ENCODE data around the gene KCNIP3.

The KCNIP3 gene

DNA sequence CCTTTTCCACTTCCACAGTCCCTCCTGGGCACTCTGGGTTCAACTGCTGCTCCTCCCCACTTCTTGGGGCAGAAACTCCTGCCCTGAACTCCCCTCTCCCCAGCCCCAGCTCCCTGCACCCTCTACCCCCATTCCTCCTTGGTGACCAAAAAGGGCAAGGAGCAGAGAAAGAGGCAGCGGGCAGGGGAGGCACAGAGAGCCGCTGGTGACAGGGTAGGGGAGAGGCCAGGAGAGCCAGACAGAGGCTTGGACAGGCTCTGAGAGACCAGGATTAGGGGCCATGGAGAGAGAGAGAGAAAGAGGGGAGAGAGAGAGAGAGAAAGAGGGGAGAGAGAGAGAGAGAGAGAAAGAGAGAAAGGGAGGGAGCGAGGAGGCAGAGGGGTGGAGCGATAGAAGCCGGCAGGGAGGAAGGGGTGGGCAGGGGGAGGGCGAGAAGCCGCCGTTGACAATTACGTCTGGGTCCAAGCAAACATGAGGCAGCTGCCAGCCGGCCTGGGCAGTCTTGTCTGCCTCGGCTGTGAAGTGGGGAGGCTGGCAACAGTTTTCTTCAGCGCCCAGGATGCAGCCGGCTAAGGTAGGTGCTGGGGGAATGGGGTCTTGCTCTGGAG lies at the start of gene KCNIP3:
TSS of gene KCNIP3 (plus strand) at position 468 of the 608 bp plus-strand sequence. CDS start at position 560, 92 bp downstream.
- Histone ChIP-seq H3K27me3 (ENCODE audit: low read depth, low read length) (no peaks in the 10 kb centered on the region), H2AFZ (ENCODE audit: low read depth, low read length) (no peak within 1 kb of the TSS), H3K36me3 (replicated peaks; ENCODE audit: low read depth, low read length) (no peaks in the 10 kb centered on the region), H3K9ac (ENCODE audit: low read length) (no peak within 1 kb of the TSS), H3K4me2 (ENCODE audit: low read length) (no peak within 1 kb of the TSS), H4K20me1 (ENCODE audit: insufficient read depth, low read length) (no peaks in the 10 kb centered on the region), H3K79me2 (ENCODE audit: low read length) (no peaks in the 10 kb centered on the region), H3K27ac (ENCODE audit: low read length) (no peak within 1 kb of the TSS), H3K4me1 (ENCODE audit: low read length) (peaks cover 14% of the 10 kb centered on the region), H3K4me3 (ENCODE audit: low read length) (no peak within 1 kb of the TSS), H3K9me3 (ENCODE audit: insufficient read depth, low read length) (no peaks in the 10 kb centered on the region)
- TF ChIP-seq EZH2phosphoT487 (IDR thresholded peaks at IDR 0.05; ENCODE audit: low read depth) = no peak
- TF ChIP-seq, protein P1, sequence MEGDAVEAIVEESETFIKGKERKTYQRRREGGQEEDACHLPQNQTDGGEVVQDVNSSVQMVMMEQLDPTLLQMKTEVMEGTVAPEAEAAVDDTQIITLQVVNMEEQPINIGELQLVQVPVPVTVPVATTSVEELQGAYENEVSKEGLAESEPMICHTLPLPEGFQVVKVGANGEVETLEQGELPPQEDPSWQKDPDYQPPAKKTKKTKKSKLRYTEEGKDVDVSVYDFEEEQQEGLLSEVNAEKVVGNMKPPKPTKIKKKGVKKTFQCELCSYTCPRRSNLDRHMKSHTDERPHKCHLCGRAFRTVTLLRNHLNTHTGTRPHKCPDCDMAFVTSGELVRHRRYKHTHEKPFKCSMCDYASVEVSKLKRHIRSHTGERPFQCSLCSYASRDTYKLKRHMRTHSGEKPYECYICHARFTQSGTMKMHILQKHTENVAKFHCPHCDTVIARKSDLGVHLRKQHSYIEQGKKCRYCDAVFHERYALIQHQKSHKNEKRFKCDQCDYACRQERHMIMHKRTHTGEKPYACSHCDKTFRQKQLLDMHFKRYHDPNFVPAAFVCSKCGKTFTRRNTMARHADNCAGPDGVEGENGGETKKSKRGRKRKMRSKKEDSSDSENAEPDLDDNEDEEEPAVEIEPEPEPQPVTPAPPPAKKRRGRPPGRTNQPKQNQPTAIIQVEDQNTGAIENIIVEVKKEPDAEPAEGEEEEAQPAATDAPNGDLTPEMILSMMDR (IDR thresholded peaks at IDR 0.05; ENCODE audit: low read depth, low read length) = no peak

DNA sequence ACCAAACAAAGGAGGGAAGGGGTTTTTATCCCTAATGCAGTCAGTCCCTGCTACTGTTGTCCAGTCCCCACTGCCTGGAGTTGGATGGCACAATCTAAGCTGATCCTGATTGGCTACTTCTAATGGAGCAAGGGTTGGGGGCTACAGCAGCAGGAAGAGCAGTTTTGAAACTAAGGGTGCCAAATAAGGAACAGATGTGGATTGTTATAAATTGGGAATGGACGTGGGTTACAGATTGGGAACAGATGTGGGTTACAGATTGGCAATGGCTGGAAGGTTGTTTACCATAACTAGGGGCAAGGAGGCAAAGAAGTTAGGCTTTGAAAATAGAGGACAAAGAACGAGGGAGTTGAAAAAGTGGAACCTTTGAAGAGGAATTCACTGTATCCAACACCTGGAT lies 38.9 kb upstream of the KCNIP3 start:
- TF ChIP-seq EZH2phosphoT487 (IDR thresholded peaks at IDR 0.05; ENCODE audit: low read depth) = no peak
- TF ChIP-seq, protein P1 (IDR thresholded peaks at IDR 0.05; ENCODE audit: low read depth, low read length) = no peak
- no peaks in the 10 kb centered on the region for H3K36me3 ChIP-seq (replicated peaks; ENCODE audit: low read depth, low read length)
- H3K4me1 ChIP-seq (ENCODE audit: low read length) = no peaks in the 10 kb centered on the region
- H3K27me3 ChIP-seq (ENCODE audit: low read depth, low read length) = peaks cover 8% of the 10 kb centered on the region; the same call in 1 of the 2 replicates
- H3K9me3 ChIP-seq (ENCODE audit: insufficient read depth, low read length) = no peaks in the 10 kb centered on the region
- H3K9ac ChIP-seq (ENCODE audit: low read length) = no peak overlapping the region
- H3K27ac ChIP-seq (ENCODE audit: low read length) = no peak overlapping the region
- H3K4me3 ChIP-seq (ENCODE audit: low read length) = no peak overlapping the region
- H4K20me1 ChIP-seq (ENCODE audit: insufficient read depth, low read length) = no peaks in the 10 kb centered on the region
- H3K79me2 ChIP-seq (ENCODE audit: low read length) = no peaks in the 10 kb centered on the region
- no peak overlapping the region for H3K4me2 ChIP-seq (ENCODE audit: low read length)
- no peak overlapping the region for H2AFZ ChIP-seq (ENCODE audit: low read depth, low read length)

DNA sequence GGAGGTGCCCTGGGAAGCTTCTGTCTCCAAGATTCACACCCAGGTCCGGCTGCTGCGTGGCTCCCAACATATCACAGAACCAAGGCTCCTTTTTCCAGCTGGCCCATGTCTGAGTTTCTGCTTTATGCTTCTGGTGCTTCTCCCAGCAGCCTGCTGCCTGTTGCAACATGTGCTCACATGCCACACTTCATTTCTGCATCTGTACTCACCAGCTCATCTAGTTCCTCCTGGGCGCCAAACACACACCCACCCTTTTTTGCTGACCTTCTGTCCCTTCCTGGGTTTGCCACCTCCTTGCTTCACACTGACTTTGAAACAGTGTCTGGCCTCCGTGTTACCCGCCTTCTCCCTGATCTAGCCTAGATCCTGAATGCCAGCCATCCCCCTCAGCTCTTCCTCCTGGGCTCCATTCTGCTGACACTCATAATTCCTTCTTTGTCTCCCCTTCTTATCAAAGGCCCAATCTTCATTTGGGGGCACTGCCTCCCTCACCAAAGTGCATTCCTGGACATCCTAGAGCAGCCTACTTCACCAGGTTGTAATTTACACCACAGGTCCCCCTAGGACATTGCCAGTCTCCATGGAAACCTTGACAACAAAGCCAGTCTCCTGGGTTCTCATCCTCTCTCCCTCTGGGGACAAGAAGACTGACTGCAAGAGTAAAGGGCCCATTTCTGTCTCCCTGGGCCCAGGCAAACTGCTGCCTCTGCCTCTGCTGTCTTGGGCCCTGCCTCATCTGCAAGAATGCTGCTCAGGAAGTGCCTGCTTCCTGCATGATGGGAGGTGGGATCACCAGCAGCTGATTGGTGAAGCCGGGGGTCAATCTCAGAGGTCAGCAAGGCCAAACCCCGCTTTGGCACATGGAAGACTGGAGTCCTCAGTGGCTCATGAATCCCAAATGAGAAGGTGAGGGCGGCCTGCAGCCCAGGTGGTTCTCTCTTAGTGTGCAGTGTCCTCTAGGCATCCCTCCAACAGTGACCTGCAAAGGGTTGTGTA lies 36.8 kb upstream of the KCNIP3 start:
- H2AFZ ChIP-seq (ENCODE audit: low read depth, low read length) = no peak overlapping the region
- H3K4me3 ChIP-seq (ENCODE audit: low read length) = no peak overlapping the region
- no peaks in the 10 kb centered on the region for H3K79me2 ChIP-seq (ENCODE audit: low read length)
- no peak overlapping the region for H3K27ac ChIP-seq (ENCODE audit: low read length)
- H3K9me3 ChIP-seq (ENCODE audit: insufficient read depth, low read length) = no peaks in the 10 kb centered on the region
- no peak for TF ChIP-seq EZH2phosphoT487 (IDR thresholded peaks at IDR 0.05; ENCODE audit: low read depth)
- TF ChIP-seq, protein P1 (IDR thresholded peaks at IDR 0.05; ENCODE audit: low read depth, low read length) = no peak
- no peaks in the 10 kb centered on the region for H3K4me1 ChIP-seq (ENCODE audit: low read length)
- no peaks in the 10 kb centered on the region for H4K20me1 ChIP-seq (ENCODE audit: insufficient read depth, low read length)
- no peak overlapping the region for H3K4me2 ChIP-seq (ENCODE audit: low read length)
- H3K36me3 ChIP-seq (replicated peaks; ENCODE audit: low read depth, low read length) = no peaks in the 10 kb centered on the region
- H3K27me3 ChIP-seq (ENCODE audit: low read depth, low read length) = peaks cover 8% of the 10 kb centered on the region; the same call in 1 of the 2 replicates
- H3K9ac ChIP-seq (ENCODE audit: low read length) = no peak overlapping the region

DNA sequence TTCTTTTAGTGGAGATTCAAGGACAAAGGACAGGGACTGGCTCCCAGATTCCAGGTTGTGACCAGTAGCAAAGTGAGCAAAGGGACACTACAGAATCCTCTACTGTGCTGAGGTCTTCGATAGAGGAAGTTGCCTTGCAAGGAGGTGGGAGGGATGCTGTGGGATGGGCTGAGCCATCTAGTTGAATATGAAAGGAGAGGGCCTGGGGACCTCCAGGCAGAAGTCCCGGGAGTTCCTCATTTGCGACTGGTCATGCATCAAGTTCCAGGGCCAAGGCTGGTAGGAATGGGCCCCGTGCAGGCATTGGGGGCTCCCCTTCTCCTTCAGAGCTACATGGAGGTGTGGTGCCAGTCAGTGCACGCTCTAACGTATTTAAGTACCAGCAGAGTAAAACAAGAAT lies 35.5 kb upstream of the KCNIP3 start:
- H3K9me3 ChIP-seq (ENCODE audit: insufficient read depth, low read length) = no peaks in the 10 kb centered on the region
- no peaks in the 10 kb centered on the region for H4K20me1 ChIP-seq (ENCODE audit: insufficient read depth, low read length)
- H3K4me3 ChIP-seq (ENCODE audit: low read length) = no peak overlapping the region
- no peak overlapping the region for H2AFZ ChIP-seq (ENCODE audit: low read depth, low read length)
- no peaks in the 10 kb centered on the region for H3K4me1 ChIP-seq (ENCODE audit: low read length)
- H3K27me3 ChIP-seq (ENCODE audit: low read depth, low read length) = peaks cover 8% of the 10 kb centered on the region; the same call in 1 of the 2 replicates
- no peak overlapping the region for H3K9ac ChIP-seq (ENCODE audit: low read length)
- H3K79me2 ChIP-seq (ENCODE audit: low read length) = no peaks in the 10 kb centered on the region
- TF ChIP-seq, protein P1 (IDR thresholded peaks at IDR 0.05; ENCODE audit: low read depth, low read length) = no peak
- no peak for TF ChIP-seq EZH2phosphoT487 (IDR thresholded peaks at IDR 0.05; ENCODE audit: low read depth)
- no peak overlapping the region for H3K27ac ChIP-seq (ENCODE audit: low read length)
- no peaks in the 10 kb centered on the region for H3K36me3 ChIP-seq (replicated peaks; ENCODE audit: low read depth, low read length)
- H3K4me2 ChIP-seq (ENCODE audit: low read length) = no peak overlapping the region
